Fibroblast of mammary gland (primary cell): ENCODE measurements around the gene CENPU.

ENCODE experiments used
- DNase-seq: peaks from one replicate; pipeline ENCODE4 v3.0.0-alpha.2; 2010; ENCODE audit warnings: low read depth
- H3K4me3 ChIP-seq: 2 replicates; pipeline ENCODE4 v1.5.1; 2011; ENCODE audit warnings: low read depth, mild to moderate bottlenecking, low read length, moderate library complexity; ENCODE audit not compliant: control insufficient read depth
- TF ChIP-seq, protein P1 (sequence below): conservative IDR thresholded peaks from 2 replicates; pipeline ENCODE4 v1.5.1; 2011; ENCODE audit warnings: low read depth, low read length, inconsistent platforms; ENCODE audit not compliant: control insufficient read depth, insufficient read depth

The CENPU gene

DNA sequence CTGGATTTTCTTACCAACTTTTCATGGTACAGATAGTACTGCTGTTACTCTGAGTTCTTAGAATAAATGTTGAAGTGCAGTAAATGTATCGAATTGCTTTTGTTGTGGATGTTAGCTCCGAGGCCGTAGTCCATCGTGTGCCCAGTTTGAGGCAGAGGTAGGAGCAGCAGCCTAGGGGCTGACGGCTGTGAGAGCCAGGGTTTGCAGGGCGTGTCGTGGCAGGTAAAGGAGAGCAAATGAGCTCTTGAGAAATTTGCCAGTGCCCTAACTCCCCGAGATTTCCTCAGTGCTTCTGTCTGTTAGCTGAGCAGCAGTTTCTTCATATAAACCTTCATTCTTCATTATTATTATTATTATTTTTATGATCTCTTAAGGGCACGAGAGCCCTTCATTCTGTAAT lies 62.8 kb downstream of the CENPU start:
- TF ChIP-seq, protein P1, sequence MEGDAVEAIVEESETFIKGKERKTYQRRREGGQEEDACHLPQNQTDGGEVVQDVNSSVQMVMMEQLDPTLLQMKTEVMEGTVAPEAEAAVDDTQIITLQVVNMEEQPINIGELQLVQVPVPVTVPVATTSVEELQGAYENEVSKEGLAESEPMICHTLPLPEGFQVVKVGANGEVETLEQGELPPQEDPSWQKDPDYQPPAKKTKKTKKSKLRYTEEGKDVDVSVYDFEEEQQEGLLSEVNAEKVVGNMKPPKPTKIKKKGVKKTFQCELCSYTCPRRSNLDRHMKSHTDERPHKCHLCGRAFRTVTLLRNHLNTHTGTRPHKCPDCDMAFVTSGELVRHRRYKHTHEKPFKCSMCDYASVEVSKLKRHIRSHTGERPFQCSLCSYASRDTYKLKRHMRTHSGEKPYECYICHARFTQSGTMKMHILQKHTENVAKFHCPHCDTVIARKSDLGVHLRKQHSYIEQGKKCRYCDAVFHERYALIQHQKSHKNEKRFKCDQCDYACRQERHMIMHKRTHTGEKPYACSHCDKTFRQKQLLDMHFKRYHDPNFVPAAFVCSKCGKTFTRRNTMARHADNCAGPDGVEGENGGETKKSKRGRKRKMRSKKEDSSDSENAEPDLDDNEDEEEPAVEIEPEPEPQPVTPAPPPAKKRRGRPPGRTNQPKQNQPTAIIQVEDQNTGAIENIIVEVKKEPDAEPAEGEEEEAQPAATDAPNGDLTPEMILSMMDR, result no peak
- H3K4me3 ChIP-seq, result no peak overlapping the region
- no peak for DNase-seq

DNA sequence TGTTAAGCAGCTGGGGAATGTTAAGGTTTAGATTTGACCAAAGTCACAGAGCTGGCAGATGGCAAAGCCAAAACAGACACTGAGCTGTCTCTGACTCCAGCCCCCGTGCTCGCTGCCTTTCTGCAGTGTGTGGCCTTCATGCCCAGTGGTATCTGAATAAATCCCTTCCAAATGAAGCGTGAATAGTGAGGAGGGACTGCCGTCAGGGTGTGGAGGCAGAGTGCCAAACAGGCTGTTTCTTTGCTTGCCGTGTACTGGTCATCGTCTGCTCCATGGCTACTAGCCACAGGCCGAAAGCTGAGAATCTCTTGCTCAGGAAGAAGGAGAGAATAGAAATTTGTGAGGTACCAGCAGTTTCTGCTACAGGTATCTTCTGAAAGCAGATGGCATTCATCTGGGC lies 64.6 kb downstream of the CENPU start:
- TF ChIP-seq, protein P1, result no peak
- DNase-seq, result no peak
- no peak overlapping the region for H3K4me3 ChIP-seq

GRCh38 chr4:184668511-184669114 lies 65.3 kb downstream of the CENPU start:
- H3K4me3 ChIP-seq, result no peak overlapping the region
- TF ChIP-seq, protein P1, result no peak
- DNase-seq, result peak; percentile 24

DNA sequence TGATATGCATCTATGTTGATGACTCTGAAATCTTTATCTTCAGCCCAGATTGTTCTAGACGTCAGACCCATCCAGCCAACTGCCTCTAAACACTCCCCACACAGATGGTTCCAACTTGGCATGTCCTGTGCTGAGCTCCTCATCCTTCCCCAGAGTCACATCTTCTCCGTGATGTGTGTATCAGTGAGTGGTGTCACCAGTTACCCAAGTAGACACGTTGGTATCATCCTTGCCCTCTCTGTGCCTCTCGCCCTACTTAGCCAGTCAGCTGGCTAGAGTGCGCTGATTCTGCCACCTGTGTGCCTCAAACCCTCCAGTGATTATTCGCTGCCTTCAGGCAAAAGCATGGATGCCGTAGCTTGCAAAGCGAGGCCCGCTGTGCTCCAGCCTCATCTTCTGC lies 65.8 kb downstream of the CENPU start:
- TF ChIP-seq, protein P1, result no peak
- no peak for DNase-seq
- no peak overlapping the region for H3K4me3 ChIP-seq

- no peak for DNase-seq
- TF ChIP-seq, protein P1, result no peak
- H3K4me3 ChIP-seq, result no peak overlapping the region
Measured at GRCh38 chr4:184666670-184667069, 67.2 kb downstream of the CENPU start.

GRCh38 chr4:184664445-184665210 lies 69.3 kb downstream of the CENPU start:
- TF ChIP-seq, protein P1, result no peak
- DNase-seq, result peak; percentile 35
- H3K4me3 ChIP-seq, result no peak overlapping the region
